ENCODE measurements around the gene RASGRF2. TPM values are rescaled to one million over a fixed set of nuclear protein-coding genes. Genes with fewer than 3 reads are reported as not detected.

RASGRF2 gene
- polyA plus RNA-seq, 3 donors: 1.8 to 2.4 (median 2.1) TPM

DNA sequence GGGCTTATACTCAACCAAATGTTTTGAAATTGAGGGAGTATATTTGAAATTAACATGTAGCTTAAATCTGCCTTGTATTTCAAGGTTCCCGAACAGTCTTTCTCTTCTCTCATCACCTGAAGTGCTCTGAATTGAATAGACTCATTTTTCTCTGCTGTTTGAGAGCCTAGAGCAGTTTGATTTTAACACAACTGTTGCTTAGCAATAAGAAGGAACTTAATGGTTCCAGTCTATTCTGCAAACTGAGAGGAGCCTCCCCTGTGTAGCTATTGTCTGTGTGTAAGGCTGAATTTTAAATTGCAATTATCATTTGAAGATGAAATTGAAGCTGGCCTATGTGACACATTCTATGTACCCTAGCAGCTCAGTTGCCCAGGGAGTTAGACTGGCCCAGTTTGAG lies 185.9 kb downstream of the RASGRF2 start:
- no peak for DNase-seq (ENCODE audit: extremely low read depth in 1 of 11, low read depth in 9 of 11, low spot score in 4 of 11)

DNA sequence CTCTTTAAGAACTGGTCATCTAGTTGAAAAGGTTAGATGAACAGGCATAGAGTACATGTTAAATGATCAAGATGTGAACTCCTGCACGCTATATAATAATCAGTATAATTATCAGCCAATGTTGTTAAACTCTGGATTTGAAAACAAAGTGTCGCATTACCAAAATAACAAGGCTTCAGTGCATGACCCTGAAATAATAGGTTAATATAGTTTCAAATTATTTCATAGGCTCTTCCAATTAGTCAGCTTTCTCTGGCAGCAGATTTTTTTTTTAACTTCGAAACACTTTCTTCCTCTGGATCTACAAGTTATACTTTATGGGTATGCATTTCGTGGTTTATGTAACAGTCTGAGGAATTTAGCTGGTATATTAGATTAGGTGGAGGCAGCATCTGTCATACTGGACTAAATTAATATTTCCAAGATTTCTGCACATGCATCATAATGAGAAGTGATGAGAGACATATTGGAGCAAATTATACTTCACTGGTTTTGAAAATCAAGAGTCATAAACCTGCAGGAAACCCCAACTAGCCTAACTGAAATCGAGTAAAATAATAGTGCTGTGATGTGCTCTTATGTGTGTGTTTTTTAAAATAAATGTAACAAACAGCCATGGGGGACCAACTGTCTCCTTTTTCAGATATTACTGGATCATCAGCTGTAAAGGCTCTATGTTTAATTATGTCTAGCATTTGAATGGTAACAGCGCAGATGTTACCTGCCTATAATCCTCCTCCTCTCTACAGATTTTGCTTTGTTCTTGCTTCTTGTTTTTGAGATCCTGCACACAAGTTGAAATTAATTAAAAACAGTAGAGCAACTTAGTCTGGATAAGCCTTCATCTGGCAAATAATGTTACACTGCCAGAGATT lies 187.1 kb downstream of the RASGRF2 start:
- no peak for DNase-seq (ENCODE audit: extremely low read depth in 1 of 11, low read depth in 9 of 11, low spot score in 4 of 11)

DNA sequence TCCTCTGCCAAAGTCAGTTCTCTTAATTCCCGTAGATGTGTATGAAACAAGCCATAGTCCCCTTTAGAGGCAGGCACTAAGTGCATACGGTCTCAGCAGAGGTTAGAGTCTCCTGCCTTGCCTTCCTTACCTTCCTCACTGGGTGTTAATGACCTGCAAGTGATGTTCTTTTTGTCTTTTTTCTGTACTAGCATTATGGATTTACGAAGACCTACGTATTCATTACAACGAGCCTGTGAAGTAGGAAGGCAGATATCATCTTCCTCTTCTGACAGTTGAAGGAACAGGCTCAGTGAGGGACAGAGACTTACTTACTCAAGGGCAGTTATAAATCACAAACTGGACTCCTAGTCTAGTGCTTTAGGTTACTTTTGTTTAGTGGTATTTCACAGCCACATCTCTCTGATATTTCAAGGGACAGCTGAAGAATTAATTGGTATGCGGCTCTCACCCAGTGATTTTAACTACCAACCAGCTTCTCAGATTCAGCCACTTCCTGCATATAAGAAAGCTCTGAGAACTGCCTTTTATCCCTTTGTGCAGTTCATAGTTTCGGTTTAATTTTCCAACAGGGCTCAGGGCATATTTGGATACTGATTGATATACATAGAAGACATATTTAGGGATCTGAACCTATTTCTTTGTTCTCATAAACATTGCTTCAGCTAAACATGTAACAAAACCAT lies 187.9 kb downstream of the RASGRF2 start:
- DNase-seq (ENCODE audit: extremely low read depth in 1 of 11, low read depth in 9 of 11, low spot score in 4 of 11): no peak

DNA sequence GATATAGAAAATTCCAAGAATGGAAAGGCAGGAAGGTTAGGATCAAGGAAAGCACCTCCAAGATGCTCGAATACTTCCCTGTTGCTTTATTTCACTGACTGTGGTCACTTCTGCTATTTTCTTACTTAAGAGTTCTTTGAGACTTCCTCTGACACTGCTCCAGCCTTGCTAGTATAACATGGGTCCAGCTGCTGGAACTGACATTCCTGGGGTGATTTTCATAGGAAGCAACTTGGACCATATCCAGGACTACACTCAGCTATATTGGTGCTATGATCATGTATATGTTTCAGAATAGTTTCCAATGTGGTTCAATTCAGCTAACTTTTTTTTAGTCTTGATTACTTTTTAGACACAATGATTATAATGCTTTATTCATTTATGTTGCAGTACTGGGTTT lies 191.4 kb downstream of the RASGRF2 start:
- DNase-seq (ENCODE audit: extremely low read depth in 1 of 11, low read depth in 9 of 11, low spot score in 4 of 11): peak in 4 of 11 donors; percentile 29 to 56 (median 40)

DNA sequence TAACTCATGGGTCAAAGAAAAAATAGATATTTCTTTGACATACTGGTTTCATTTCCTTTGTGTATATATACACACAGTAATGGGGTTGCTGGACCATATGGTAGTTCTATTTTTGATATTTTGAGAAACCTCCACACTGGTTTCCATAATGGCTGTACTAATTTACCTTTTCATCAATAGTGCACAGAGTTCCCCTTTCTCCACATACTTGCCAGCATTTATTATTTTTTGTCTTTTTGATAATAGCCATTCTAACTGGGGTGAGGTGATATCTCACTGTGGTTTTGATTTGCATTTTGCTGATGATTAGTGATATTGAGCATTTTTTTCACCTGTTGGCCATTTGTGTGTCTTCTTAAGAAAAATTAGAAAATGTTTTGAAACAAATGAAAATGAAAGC lies 194.6 kb downstream of the RASGRF2 start:
- DNase-seq (ENCODE audit: extremely low read depth in 1 of 11, low read depth in 9 of 11, low spot score in 4 of 11): no peak

DNA sequence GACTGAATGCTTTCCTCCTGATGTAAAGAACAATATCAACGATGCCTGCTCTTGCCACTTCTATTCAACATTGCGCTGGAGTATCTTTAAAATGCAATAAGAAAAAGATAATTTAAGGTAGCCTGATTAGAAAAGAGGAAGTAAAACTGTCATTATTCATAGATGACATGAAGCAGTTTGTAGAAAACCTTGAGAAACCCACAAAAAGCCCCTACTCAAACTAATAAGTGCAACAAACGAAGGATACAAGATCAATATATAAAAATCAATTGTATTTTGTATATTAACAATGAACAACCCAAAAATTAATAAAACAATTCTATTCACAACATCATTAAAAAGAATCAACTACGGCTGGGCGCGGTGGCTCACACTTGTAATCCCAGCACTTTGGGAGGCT lies 196.6 kb downstream of the RASGRF2 start:
- no peak for DNase-seq (ENCODE audit: extremely low read depth in 1 of 11, low read depth in 9 of 11, low spot score in 4 of 11)

DNA sequence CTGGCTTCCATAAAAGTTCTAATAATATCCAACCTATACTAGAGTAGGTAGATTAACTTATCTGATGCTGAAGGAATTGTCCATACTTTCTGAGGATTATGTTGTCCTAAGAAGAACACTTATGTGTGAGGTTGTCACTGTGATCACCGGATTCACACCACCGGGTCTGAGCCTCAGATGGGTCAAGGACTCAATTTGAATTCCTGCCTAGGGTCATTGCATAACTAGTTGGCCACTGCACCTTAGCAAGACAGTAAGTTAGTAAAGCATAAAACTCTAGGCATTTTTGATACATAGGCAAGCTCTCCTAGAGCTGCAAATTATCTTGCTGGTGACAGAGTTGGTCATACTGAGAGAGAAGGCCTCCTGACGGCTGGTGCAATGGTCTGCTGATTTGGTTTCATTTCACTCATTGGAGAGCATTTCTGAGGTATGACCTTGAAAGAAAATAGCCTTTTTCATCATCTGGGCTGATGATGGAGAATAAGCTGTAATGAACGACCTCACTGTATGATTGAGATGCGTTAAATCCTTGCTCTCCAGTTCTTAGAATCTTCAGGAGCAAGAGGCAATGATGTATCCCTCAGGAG lies 200.9 kb downstream of the RASGRF2 start:
- DNase-seq (ENCODE audit: extremely low read depth in 1 of 11, low read depth in 9 of 11, low spot score in 4 of 11): no peak

DNA sequence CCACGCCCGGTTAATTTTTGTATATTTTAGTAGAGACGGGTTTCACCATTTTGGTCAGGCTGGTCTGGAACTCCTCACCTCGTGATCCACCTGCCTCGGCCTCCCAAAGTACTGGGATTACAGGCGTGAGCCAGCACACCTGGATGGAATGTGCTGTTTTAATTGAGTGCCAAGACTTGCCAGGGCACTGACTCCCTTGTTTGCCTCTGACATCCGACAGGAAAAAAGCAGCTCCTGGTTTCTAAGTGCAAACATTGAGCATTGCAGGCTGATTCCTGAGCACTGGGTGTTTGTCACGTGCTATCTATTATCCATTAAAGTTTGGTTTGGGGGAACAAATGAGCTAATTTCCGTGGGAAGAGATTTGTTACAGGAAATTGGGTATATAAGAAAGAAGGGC lies 202.3 kb downstream of the RASGRF2 start:
- no peak for DNase-seq (ENCODE audit: extremely low read depth in 1 of 11, low read depth in 9 of 11, low spot score in 4 of 11)

DNA sequence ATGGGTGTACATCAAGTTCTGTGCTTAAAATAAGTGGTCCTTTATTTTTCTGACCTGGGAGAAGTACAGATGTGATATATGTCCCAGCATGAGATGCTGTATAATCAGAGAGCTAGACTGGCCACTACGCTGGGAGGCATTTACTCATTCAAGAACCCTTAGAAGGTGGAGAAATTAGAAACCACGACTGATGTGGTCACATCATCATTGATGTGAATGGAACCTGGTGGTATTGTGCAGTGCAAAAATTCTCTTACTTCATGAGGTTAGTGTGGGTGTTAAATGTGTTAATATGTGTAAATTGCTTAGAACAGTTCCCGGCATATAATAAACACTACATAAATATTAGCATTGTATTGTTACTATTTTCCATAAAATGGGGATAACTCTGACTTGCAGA lies 203.5 kb downstream of the RASGRF2 start:
- no peak for DNase-seq (ENCODE audit: extremely low read depth in 1 of 11, low read depth in 9 of 11, low spot score in 4 of 11)

DNA sequence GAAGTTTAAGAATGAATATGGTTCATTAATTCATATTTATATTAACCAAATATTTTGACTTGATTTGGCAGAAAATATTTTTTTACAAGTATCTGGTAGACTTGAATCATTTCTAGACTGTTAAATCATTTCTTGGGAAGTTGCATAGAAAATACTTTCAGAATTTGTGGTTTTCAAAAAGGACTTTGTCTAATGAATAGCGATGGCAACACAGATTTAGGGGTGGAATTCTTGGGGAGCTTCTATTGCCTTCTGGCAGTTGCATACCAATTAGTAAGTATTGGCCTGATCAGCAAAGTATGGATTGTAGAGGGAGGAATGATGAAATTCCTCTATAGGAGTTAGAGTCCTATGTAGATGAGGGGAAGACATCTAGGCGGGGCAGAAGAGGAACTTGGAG lies 204.3 kb downstream of the RASGRF2 start:
- no peak for DNase-seq (ENCODE audit: extremely low read depth in 1 of 11, low read depth in 9 of 11, low spot score in 4 of 11)

DNA sequence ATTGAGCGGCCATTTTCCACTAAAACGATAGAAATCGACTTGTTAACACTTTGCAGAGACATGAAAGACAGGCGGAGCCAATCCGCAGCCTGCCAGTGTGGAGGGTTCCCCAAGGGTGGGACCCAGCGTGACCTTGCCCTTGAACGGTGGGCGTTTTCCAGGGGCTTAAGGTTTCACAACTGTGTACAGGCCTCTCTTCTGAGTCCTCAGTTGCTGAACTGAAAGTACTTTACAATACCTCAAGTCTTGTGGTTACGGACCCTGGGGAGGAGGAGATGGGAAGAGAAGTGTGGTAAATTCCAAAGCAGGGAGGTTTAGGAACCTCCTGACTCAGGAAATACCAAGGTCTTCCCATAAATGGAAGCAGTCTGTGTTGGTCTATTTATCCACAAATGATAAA lies 204.8 kb downstream of the RASGRF2 start:
- no peak for DNase-seq (ENCODE audit: extremely low read depth in 1 of 11, low read depth in 9 of 11, low spot score in 4 of 11)

DNA sequence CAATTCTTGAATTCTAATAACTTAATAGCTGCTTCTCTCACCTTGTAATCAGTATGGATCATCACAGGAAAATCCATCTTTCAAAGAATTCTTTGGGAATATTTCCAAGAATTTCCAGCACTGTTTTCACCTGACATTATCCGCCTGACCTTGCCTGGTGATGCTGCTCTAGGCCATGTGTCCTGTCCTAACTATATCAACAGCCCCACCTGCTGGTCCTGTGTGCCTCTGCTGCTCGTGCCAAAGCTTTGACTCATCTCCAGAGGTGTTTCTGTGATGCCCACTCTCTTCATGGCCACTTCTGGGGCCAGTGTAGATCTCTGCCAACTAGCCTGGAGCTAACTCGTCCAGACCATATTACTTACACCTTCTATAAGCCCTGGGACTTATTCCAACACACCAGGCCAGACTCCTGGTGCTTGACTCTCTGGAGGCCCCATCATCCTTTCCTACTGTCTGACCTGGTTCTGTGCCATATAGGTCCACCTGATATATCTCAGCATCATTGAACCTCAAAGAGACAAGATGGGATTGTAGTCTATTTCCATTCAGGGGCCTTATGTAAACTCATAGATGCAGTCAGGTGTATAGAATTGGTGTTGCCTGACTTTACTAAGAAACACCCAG lies 205.4 kb downstream of the RASGRF2 start:
- peak in 2 of 11 donors; percentile 45 to 48 for DNase-seq (ENCODE audit: extremely low read depth in 1 of 11, low read depth in 9 of 11, low spot score in 4 of 11)

DNA sequence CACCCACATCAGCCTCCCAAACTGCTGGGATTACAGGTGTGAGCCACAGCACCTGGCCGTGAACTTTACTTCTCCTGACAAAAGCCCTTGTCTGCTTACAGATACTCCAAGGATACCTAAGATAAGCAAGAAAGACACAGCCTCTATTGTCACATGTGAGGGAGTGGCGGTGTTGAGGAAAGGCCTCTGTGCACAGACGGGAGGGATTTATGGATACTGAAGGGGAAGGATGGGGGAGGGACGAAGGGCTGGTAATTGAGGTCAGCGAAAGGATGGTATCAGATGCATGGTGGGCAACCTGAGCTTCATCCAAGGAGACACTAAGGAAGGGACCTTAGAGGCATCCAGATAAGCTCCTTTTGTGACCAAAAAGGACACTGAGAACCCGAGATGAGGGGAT lies 206.3 kb downstream of the RASGRF2 start:
- no peak for DNase-seq (ENCODE audit: extremely low read depth in 1 of 11, low read depth in 9 of 11, low spot score in 4 of 11)

DNA sequence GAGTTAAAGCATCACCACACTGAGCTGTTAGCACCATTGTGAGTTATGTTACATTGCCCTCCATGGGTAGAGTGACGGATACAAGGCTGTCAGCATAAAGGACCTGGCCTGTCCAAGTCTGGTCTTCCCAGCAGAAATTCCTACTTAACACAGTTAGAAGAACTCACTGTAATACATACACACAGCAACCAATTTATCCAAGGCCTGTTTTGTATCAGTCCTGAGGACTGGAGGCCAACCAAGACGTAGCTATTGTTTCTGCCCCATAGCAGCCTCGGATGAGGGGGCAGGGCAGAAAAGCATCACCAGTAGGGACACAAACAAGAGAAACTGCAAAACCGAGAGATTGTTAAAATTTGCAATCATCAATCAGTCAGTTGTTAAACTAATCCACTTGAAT lies 206.9 kb downstream of the RASGRF2 start:
- DNase-seq (ENCODE audit: extremely low read depth in 1 of 11, low read depth in 9 of 11, low spot score in 4 of 11): no peak

DNA sequence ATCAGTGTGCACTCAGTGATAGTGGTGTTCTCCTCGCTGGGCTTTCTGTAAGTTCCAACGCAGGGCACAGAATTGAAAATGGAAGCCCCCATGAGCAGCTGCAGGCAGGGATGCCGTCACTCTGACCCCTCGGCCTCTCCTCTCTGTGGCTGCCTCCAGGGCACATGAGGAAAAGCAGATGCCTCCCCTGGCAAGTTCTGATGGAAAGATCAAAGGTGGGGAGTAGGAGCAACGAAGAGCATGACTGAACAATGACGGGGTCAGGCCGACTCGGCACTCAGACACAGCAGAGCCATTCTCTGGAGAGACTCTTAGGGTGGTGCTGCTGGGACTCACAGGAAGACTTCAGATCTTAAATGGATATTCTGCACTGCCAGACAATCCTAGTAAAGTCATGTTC lies 207.4 kb downstream of the RASGRF2 start:
- DNase-seq (ENCODE audit: extremely low read depth in 1 of 11, low read depth in 9 of 11, low spot score in 4 of 11): no peak

DNA sequence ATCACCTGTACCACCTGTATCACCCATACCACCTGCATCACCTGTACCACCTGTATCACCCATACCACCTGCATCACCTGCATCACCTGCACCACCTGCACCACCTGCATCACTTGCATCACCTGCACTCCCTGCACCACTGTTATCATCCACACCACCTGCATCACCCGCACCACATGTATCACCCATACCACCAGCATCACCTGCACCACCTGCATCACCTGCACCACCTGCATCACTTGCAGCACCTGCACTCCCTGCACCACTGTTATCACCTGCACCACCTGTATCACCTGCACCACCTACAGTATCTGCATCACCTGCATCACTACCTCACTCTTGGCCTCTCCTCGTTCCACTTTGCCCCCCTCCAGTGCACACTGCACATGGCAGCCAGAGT lies 209.8 kb downstream of the RASGRF2 start:
- DNase-seq (ENCODE audit: extremely low read depth in 1 of 11, low read depth in 9 of 11, low spot score in 4 of 11): no peak

DNA sequence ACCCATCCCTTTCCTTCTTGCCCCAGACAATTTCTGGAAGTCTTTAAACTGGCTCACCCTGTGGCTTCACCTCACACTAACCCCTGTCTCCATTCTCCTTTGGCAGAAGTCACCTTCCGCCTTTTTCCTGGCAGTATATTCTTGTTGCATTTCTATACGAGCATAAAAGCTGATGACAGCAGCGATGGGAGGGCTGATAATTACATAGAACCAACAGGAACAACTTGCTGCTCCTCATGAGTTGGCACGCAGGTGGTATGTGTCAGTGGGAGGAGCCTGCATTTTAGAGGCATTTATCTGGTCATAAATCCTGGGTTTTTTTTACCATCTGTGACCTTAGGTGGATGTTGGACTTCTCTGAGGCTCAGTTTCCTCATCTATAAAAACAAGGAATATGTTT lies 211.6 kb downstream of the RASGRF2 start:
- no peak for DNase-seq (ENCODE audit: extremely low read depth in 1 of 11, low read depth in 9 of 11, low spot score in 4 of 11)

DNA sequence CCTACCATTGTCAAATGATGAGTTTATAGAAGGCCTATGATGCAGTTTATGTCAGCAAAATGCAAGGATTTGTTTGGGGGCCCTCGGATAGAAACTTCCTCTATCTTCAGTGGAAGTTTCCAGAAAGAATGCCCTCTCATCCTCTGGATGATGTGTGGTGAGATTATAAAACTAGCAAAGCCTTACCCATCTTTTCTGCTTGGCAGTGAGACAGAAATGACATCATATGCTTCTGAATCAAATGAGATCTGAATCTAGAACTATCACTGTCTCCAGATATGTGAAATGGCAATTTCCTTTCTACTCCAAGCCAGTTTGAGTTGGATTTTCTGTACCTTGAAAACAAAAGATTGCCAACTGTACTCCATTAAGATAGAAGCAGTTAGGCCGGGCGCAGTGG lies 212.5 kb downstream of the RASGRF2 start:
- DNase-seq (ENCODE audit: extremely low read depth in 1 of 11, low read depth in 9 of 11, low spot score in 4 of 11): no peak

DNA sequence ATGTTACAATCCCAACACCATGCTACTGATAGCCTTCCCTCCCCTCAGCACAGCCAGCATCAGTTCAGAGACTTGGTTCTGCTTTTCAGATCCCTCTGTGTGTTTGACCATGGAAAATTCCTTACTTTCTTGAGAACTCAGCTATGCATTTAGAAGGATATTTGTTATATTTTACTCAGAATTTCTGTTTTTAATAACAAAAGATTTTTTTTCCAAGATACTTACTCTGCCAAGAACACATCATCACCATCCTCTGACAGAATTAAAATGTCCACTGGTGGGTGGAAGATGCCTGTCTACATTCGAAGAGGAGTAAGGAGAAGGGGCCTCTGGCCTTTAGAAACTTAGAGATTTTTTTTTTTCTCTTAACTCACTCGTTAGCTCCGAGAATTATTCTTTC lies 216.9 kb downstream of the RASGRF2 start:
- no peak for DNase-seq (ENCODE audit: extremely low read depth in 1 of 11, low read depth in 9 of 11, low spot score in 4 of 11)

DNA sequence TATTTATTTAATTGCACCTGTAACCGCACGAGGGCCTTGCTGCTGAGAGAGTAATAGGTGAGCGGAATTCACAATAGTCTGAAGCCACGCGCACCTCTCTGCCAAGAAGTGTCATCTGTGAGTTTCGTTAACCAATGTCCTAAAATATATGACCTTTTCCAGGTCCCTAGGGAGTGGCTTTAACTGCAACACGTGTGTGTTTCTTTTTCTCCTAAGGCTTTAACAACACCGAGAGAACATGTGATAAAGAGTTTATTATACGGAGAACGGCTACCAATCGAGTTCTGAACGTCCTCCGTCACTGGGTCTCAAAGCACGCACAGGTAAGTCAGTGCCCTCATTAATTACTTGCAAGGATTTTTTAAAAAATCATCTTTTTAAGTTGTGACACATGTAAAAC lies 219.8 kb downstream of the RASGRF2 start:
- no peak for DNase-seq (ENCODE audit: extremely low read depth in 1 of 11, low read depth in 9 of 11, low spot score in 4 of 11)

All from renal cortex interstitium (tissue), 11 donors.